Neural cell (in vitro differentiated cells): ENCODE measurements around the gene CACNA2D1.

Experiments
- CTCF ChIP-seq: fragments of 450-650 bp; IDR thresholded peaks from 2 replicates; pipeline ENCODE4 v1.5.1; 2014; ENCODE audit warnings: antibody characterized with exemption, mild to moderate bottlenecking, moderate library complexity; ENCODE audit not compliant: poor library complexity, severe bottlenecking
- EZH2 ChIP-seq: fragments of 200-600, 300-800 bp; shearing (Covaris generic), sonication (generic); IDR thresholded peaks from 2 replicates; pipeline ENCODE4 v1.6.1; 2014; ENCODE audit warnings: antibody characterized with exemption, low read length, borderline replicate concordance, mild to moderate bottlenecking; ENCODE audit not compliant: insufficient read depth, poor library complexity, severe bottlenecking

GRCh38 chr7:82449910-82450309, 6.3 kb upstream of the CACNA2D1 start:
- TF ChIP-seq CTCF = no peak
- TF ChIP-seq EZH2 = no peak
